Fibroblast of skin of back (primary cell): ENCODE results near the gene KAT2B. TPM values are rescaled to one million over a fixed set of nuclear protein-coding genes. Genes with fewer than 3 reads are reported as not detected.
A peak's percentile ranks its signal among the peaks of the same experiment; 100 is the strongest.
"Not testable (repeated sequence)": the region's sequence is repeated elsewhere in the genome, so short reads cannot be mapped to it uniquely, and the experiment has no call there.

ENCODE experiments used
- DNase-seq: peaks from one replicate; pipeline ENCODE4 v3.0.0-alpha.2; 2013
- polyA plus RNA-seq, 2 experiments: library from polyadenylated mRNA; unstranded; fragments of 120-200 nt; gene quantifications; one replicate each; pipeline ENCODE4 v1.2.1, GENCODE V29; 2013; ENCODE audit not compliant: insufficient read length in 2 of 2

Gene KAT2B
- polyA plus RNA-seq (2013, experiment 1 of 2; ENCODE audit: insufficient read length), result 4.9 TPM
- polyA plus RNA-seq (2013, experiment 2 of 2; ENCODE audit: insufficient read length), result 3.8 TPM

GRCh38 chr3:20039765-20040547 lies at the start of gene KAT2B:
TSS of gene KAT2B (plus strand) at chr3:20040446. CDS start at chr3:20040478, 32 bp downstream.
- peak; percentile 67 for DNase-seq

GRCh38 chr3:19994796-19995195 lies 45.5 kb upstream of the KAT2B start:
- DNase-seq, result no peak

- no peak for DNase-seq
Measured at GRCh38 chr3:19997502-19997901, 42.7 kb upstream of the KAT2B start.

GRCh38 chr3:20001932-20002331 lies 38.3 kb upstream of the KAT2B start:
- DNase-seq, result no peak

- DNase-seq, result no peak
Measured at GRCh38 chr3:20007960-20008359, 32.3 kb upstream of the KAT2B start.

GRCh38 chr3:20008646-20009045 lies 31.6 kb upstream of the KAT2B start:
- no peak for DNase-seq

GRCh38 chr3:20012164-20012563 lies 28.1 kb upstream of the KAT2B start, which contains the start of gene PP2D1:
TSS of gene PP2D1 (minus strand) at chr3:20012264. CDS start at chr3:20012072, 192 bp downstream.
- no peak for DNase-seq

- DNase-seq, result no peak
Measured at GRCh38 chr3:20013396-20013795, 26.9 kb upstream of the KAT2B start.

- no peak for DNase-seq
Measured at GRCh38 chr3:20015525-20015924, 24.7 kb upstream of the KAT2B start.

- DNase-seq, result not testable (repeated sequence)
Measured at GRCh38 chr3:20016076-20016475, 24.2 kb upstream of the KAT2B start.

- no peak for DNase-seq
Measured at GRCh38 chr3:20022954-20023622, 17.2 kb upstream of the KAT2B start.

GRCh38 chr3:20023623-20024405 lies 16.4 kb upstream of the KAT2B start:
- no peak for DNase-seq

- no peak for DNase-seq
Measured at GRCh38 chr3:20027136-20027535, 13.1 kb upstream of the KAT2B start.

- DNase-seq, result no peak
Measured at GRCh38 chr3:20028905-20029331, 11.3 kb upstream of the KAT2B start.

- not testable (repeated sequence) for DNase-seq
Measured at GRCh38 chr3:20031939-20032338, 8.3 kb upstream of the KAT2B start.

GRCh38 chr3:20035019-20035418 lies 5.2 kb upstream of the KAT2B start:
- DNase-seq, result no peak

GRCh38 chr3:20037255-20037996 lies 2.8 kb upstream of the KAT2B start:
- DNase-seq, result no peak

- DNase-seq, result no peak
Measured at GRCh38 chr3:20038699-20039465, 1.4 kb upstream of the KAT2B start.

GRCh38 chr3:20039466-20039764 lies 831 bp upstream of the KAT2B start:
- no peak for DNase-seq

GRCh38 chr3:20040548-20041196 lies 426 bp downstream of the KAT2B start:
- peak; percentile 66 for DNase-seq

GRCh38 chr3:20041197-20041780 lies 1.0 kb downstream of the KAT2B start:
- peak; percentile 76 for DNase-seq
